Caco-2 (cell line): ENCODE data around the gene ITPRID1. TPM values are rescaled to one million over a fixed set of nuclear protein-coding genes. Genes with fewer than 3 reads are reported as not detected.
A peak's percentile ranks its signal among the peaks of the same experiment; 100 is the strongest.

Source experiments
- BruUV-seq: library from RNA; stranded (reverse); fragments of 400-500 nt; replicated peaks from 2 replicates; lab custom pipeline; 2021; lab: Mats Ljungman, UMichigan
- CTCF ChIA-PET: fragments of 300-600 bp; sonication (Branson Sonifier 250); formaldehyde crosslinking; loops from one replicate; lab custom pipeline; 2022; ENCODE audit warnings: antibody characterized with exemption; lab: Charles Lee
- POLR2A ChIA-PET: fragments of 300-600 bp; sonication (Branson Sonifier 250); formaldehyde crosslinking; loops from one replicate; lab custom pipeline; 2022; ENCODE audit warnings: antibody characterized with exemption; lab: Charles Lee
- DNase-seq, 2 experiments: peaks; one replicate each; pipeline versions ENCODE4 v3.0.0 to v3.0.0-alpha.2; 2020 to 2022
- H3K27me3 ChIP-seq: replicated peaks from 2 replicates; pipeline ENCODE4 v1.6.0; 2011; ENCODE audit warnings: low read length; ENCODE audit not compliant: control insufficient read depth, insufficient read depth
- H3K36me3 ChIP-seq: 2 replicates; pipeline ENCODE4 v1.5.1; 2011; ENCODE audit warnings: low read length; ENCODE audit not compliant: control insufficient read depth, insufficient read depth
- H3K4me1 ChIP-seq: fragments of 250-450 bp; sonication (Bioruptor Pico); 2 replicates; pipeline ENCODE4 v1.5.1; 2020; ENCODE audit warnings: mild to moderate bottlenecking
- H3K4me3 ChIP-seq: 2 replicates; pipeline ENCODE4 v1.5.1; 2011; ENCODE audit warnings: low read depth, mild to moderate bottlenecking, control low read depth, low read length
- H3K9me3 ChIP-seq: fragments of 250-450 bp; sonication (Bioruptor Pico); 2 replicates; pipeline ENCODE4 v1.5.1; 2020; ENCODE audit warnings: mild to moderate bottlenecking, moderate library complexity
- H3K27ac Mint-ChIP-seq: one replicate; pipeline ENCODE4 v1.8.0; 2022; ENCODE audit warnings: mixed read lengths; ENCODE audit not compliant: unreplicated experiment
- H3K27me3 Mint-ChIP-seq: one replicate; pipeline ENCODE4 v1.8.0; 2022; ENCODE audit warnings: mixed read lengths; ENCODE audit not compliant: insufficient read depth, unreplicated experiment
- H3K36me3 Mint-ChIP-seq: one replicate; pipeline ENCODE4 v1.8.0; 2022; ENCODE audit warnings: mild to moderate bottlenecking, mixed read lengths; ENCODE audit not compliant: insufficient read depth, unreplicated experiment
- H3K4me1 Mint-ChIP-seq: one replicate; pipeline ENCODE4 v1.8.0; 2022; ENCODE audit warnings: low read depth, mixed read lengths; ENCODE audit not compliant: unreplicated experiment
- H3K4me3 Mint-ChIP-seq: one replicate; pipeline ENCODE4 v1.8.0; 2022; ENCODE audit warnings: mild to moderate bottlenecking, moderate library complexity, mixed read lengths; ENCODE audit not compliant: unreplicated experiment
- H3K9me3 Mint-ChIP-seq: one replicate; pipeline ENCODE4 v1.8.0; 2022; ENCODE audit warnings: mixed read lengths; ENCODE audit not compliant: unreplicated experiment
- CTCF ChIP-seq, 2 experiments: fragments of 200-600 bp in 1 of 2; IDR thresholded peaks; 1 replicate in 1 of 2; 2 replicates in 1 of 2; pipeline versions ENCODE4 v1.5.1 to v1.8.0; 2011 to 2022; ENCODE audit warnings: antibody characterized with exemption in 1 of 2, control low read depth in 1 of 2, inconsistent platforms in 1 of 2, low read depth in 1 of 2, low read length in 1 of 2, mild to moderate bottlenecking in 1 of 2, moderate library complexity in 1 of 2; ENCODE audit not compliant: insufficient read depth in 1 of 2, severe bottlenecking in 1 of 2, unreplicated experiment in 1 of 2
- intact Hi-C: fragments of 100-400 bp; cut with micrococcal nuclease; formaldehyde crosslinking; loops from one replicate; pipeline ENCODE4 v1.10.0; 2022; ENCODE audit not compliant: unreplicated experiment
- total RNA-seq: library from RNA; stranded (reverse); gene quantifications from 2 replicates; pipeline ENCODE4 v1.2.3, GENCODE V29; 2022

The ITPRID1 gene
- total RNA-seq, 1 experiment from 2014 or later: 0.09 TPM

- CTCF ChIA-PET: no interaction called here
- peak; percentile 61 to 69 for TF ChIP-seq CTCF (IDR thresholded peaks at IDR 0.05; ENCODE audit: insufficient read depth in 1 of 2, low read depth in 1 of 2, low read length in 1 of 2, severe bottlenecking in 1 of 2, unreplicated experiment in 1 of 2)
- intact Hi-C loops: loop anchor here (1.0 to 2.0 kb wide), 3 partner anchors 45 to 296 kb away; no protein-coding TSS in a partner anchor
- H3K4me1 ChIP-seq: peaks cover 17% of the 10 kb centered on the region
- H3K4me1 Mint-ChIP-seq: no peaks in the 10 kb centered on the region
- H3K9me3 ChIP-seq: no peaks in the 10 kb centered on the region
- POLR2A ChIA-PET: no interaction called here
- no TSS peak for BruUV-seq
- H3K36me3 ChIP-seq: no peaks in the 10 kb centered on the region
- H3K9me3 Mint-ChIP-seq: no peaks in the 10 kb centered on the region
- peak; percentile 62 to 63 for DNase-seq
- H3K27ac Mint-ChIP-seq: no peak overlapping the region
- no peaks in the 10 kb centered on the region for H3K36me3 Mint-ChIP-seq
- H3K4me3 ChIP-seq: no peak overlapping the region
- H3K27me3 Mint-ChIP-seq: no peaks in the 10 kb centered on the region
- H3K4me3 Mint-ChIP-seq: no peak overlapping the region
- H3K27me3 ChIP-seq: no peaks in the 10 kb centered on the region
These were observed 25.2 kb upstream of the ITPRID1 start for GRCh38 chr7:31488562-31489203.

- no peak for TF ChIP-seq CTCF (IDR thresholded peaks at IDR 0.05; ENCODE audit: insufficient read depth in 1 of 2, low read depth in 1 of 2, low read length in 1 of 2, severe bottlenecking in 1 of 2, unreplicated experiment in 1 of 2)
- POLR2A ChIA-PET: no interaction called here
- Histone ChIP-seq H3K9me3 (no peaks in the 10 kb centered on the region), H3K4me3 (no peak overlapping the region), H3K4me1 (peaks cover 32% of the 10 kb centered on the region), H3K36me3 (no peaks in the 10 kb centered on the region), H3K27me3 (no peaks in the 10 kb centered on the region)
- Mint-ChIP-seq H3K27me3 (no peaks in the 10 kb centered on the region), H3K4me3 (no peak overlapping the region), H3K9me3 (no peaks in the 10 kb centered on the region), H3K36me3 (no peaks in the 10 kb centered on the region), H3K27ac (no peak overlapping the region), H3K4me1 (peaks cover 14% of the 10 kb centered on the region)
- intact Hi-C loops: loop anchor here (5.0 kb wide), 1 partner anchor 141 kb away; no protein-coding TSS in a partner anchor
- no TSS peak for BruUV-seq
- CTCF ChIA-PET: no interaction called here
- DNase-seq: no peak
These were observed 23.0 kb upstream of the ITPRID1 start for GRCh38 chr7:31490796-31491314.

GRCh38 chr7:31492086-31492485 lies 21.8 kb upstream of the ITPRID1 start:
- no peaks in the 10 kb centered on the region for H3K27me3 Mint-ChIP-seq
- H3K4me3 ChIP-seq: no peak overlapping the region
- H3K4me1 Mint-ChIP-seq: peaks cover 14% of the 10 kb centered on the region
- H3K27me3 ChIP-seq: no peaks in the 10 kb centered on the region
- intact Hi-C loops: loop anchor here (5.0 kb wide), 1 partner anchor 140 kb away; no protein-coding TSS in a partner anchor
- H3K4me3 Mint-ChIP-seq: no peak overlapping the region
- BruUV-seq: no TSS peak
- H3K4me1 ChIP-seq: peaks cover 32% of the 10 kb centered on the region
- TF ChIP-seq CTCF (IDR thresholded peaks at IDR 0.05; ENCODE audit: insufficient read depth in 1 of 2, low read depth in 1 of 2, low read length in 1 of 2, severe bottlenecking in 1 of 2, unreplicated experiment in 1 of 2): no peak
- no peaks in the 10 kb centered on the region for H3K36me3 ChIP-seq
- H3K9me3 ChIP-seq: no peaks in the 10 kb centered on the region
- no peaks in the 10 kb centered on the region for H3K36me3 Mint-ChIP-seq
- H3K9me3 Mint-ChIP-seq: no peaks in the 10 kb centered on the region
- CTCF ChIA-PET: no interaction called here
- no peak overlapping the region for H3K27ac Mint-ChIP-seq
- POLR2A ChIA-PET: no interaction called here
- DNase-seq: no peak
